H1 (cell line): ENCODE results near the gene NOS1AP. TPM values are rescaled to one million over a fixed set of nuclear protein-coding genes. Genes with fewer than 3 reads are reported as not detected.

ENCODE experiments used
- BRCA1 ChIP-seq: IDR thresholded peaks from 2 replicates; pipeline ENCODE4 v1.6.1; 2012; ENCODE audit warnings: low read depth, low read length, improper control_type of control experiment
- KDM1A ChIP-seq: fragments of 200-600, 300-600 bp; sonication (generic); IDR thresholded peaks from 2 replicates; pipeline ENCODE4 v1.7.1; 2016; ENCODE audit warnings: mild to moderate bottlenecking, low read length, borderline replicate concordance
- SIRT6 ChIP-seq: IDR thresholded peaks from one replicate; pipeline ENCODE4 v1.7.1; 2012; ENCODE audit warnings: low read length, inconsistent platforms
- SIX5 ChIP-seq: IDR thresholded peaks from 2 replicates; pipeline ENCODE4 v1.6.1; 2011; ENCODE audit warnings: mild to moderate bottlenecking, low read depth, low read length
- polyA plus RNA-seq, 7 experiments: library from polyadenylated mRNA; depleted of rRNA in 3 of 7; stranded (reverse) in 5 of 7; unstranded in 2 of 7; fragments of >200 nt in 5 of 7; fragments of 200-250 nt in 2 of 7; gene quantifications; 1 replicate in 5 of 7; 2 replicates in 1 of 7; 4 replicates in 1 of 7; pipeline versions ENCODE4 v1.2.1 to v1.2.3, GENCODE V29; 2011 to 2013; ENCODE audit warnings: missing spikeins in 2 of 7, mixed read lengths in 2 of 7
- total RNA-seq: library from RNA; stranded (reverse); fragmentation: NEBNext Ultra II Directional; extraction: Animal tissue kit (Norgen Biotek cat#: 25700); gene quantifications from 2 replicates; pipeline ENCODE4 v1.2.1, GENCODE V29; 2021
- TF ChIP-seq, protein P1 (sequence below): IDR thresholded peaks from 2 replicates; pipeline ENCODE4 v1.6.1; 2012; ENCODE audit warnings: inconsistent platforms
- TF ChIP-seq, protein P2 (sequence below), 3 experiments: IDR thresholded peaks; 1 replicate in 2 of 3; 2 replicates in 1 of 3; pipeline versions ENCODE4 v1.5.1 to v1.6.1; 2011; ENCODE audit warnings: low read length in 3 of 3, mild to moderate bottlenecking in 3 of 3, inconsistent platforms in 2 of 3, low read depth in 1 of 3, moderate library complexity in 1 of 3; ENCODE audit not compliant: insufficient read depth in 1 of 3; ENCODE audit errors: control extremely low read depth in 1 of 3

The NOS1AP gene
- total and polyA plus RNA-seq, 2 of the 8 experiments (the other 6 are each of a cell fraction or from before 2014, with no cell fraction given): 2.4 to 12.1 TPM

DNA sequence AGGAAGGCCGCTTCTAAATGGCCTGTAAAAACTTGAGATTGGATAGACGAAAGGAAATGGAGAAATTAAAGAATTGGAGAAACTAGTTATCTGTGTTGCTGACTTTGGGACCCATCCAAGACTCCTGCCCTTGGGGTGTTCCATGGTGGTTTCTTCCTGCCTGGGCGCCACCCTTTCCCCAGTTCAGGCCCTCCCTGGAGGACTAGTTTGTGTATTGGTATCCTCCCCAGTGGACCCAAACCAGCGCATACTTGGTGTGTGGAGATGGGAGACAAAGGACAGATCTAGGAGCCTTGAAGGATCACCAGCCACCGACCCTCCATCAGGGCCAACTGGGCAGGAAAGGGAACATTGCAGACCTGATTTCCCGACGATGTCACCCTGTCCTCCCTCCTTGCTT lies 300.1 kb downstream of the NOS1AP start (continued):
- TF ChIP-seq BRCA1 (no peak), KDM1A (no peak), SIRT6 (no peak), SIX5 (no peak)
- TF ChIP-seq, protein P1, sequence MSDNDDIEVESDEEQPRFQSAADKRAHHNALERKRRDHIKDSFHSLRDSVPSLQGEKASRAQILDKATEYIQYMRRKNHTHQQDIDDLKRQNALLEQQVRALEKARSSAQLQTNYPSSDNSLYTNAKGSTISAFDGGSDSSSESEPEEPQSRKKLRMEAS: no peak
- TF ChIP-seq, protein P2, sequence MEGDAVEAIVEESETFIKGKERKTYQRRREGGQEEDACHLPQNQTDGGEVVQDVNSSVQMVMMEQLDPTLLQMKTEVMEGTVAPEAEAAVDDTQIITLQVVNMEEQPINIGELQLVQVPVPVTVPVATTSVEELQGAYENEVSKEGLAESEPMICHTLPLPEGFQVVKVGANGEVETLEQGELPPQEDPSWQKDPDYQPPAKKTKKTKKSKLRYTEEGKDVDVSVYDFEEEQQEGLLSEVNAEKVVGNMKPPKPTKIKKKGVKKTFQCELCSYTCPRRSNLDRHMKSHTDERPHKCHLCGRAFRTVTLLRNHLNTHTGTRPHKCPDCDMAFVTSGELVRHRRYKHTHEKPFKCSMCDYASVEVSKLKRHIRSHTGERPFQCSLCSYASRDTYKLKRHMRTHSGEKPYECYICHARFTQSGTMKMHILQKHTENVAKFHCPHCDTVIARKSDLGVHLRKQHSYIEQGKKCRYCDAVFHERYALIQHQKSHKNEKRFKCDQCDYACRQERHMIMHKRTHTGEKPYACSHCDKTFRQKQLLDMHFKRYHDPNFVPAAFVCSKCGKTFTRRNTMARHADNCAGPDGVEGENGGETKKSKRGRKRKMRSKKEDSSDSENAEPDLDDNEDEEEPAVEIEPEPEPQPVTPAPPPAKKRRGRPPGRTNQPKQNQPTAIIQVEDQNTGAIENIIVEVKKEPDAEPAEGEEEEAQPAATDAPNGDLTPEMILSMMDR (IDR thresholded peaks at IDR 0.05; ENCODE audit: control extremely low read depth in 1 of 3, insufficient read depth in 1 of 3, low read depth in 1 of 3, low read length in 3 of 3): no peak
